ENCODE results near the gene LANCL2.

LANCL2 gene

GRCh38 chr7:55361560-55361959 lies 3.6 kb upstream of the LANCL2 start:
- no peak for TF ChIP-seq CTCF (conservative IDR thresholded peaks at IDR 0.05; ENCODE audit: control insufficient read depth, insufficient read depth, low read depth, low read length)
- no peak for DNase-seq (ENCODE audit: low read depth)
- H3K4me3 ChIP-seq (ENCODE audit: control insufficient read depth, low read depth, low read length) = no peak overlapping the region

GRCh38 chr7:55362927-55363326 lies 2.2 kb upstream of the LANCL2 start:
- TF ChIP-seq CTCF (conservative IDR thresholded peaks at IDR 0.05; ENCODE audit: control insufficient read depth, insufficient read depth, low read depth, low read length) = no peak
- H3K4me3 ChIP-seq (ENCODE audit: control insufficient read depth, low read depth, low read length) = no peak overlapping the region
- DNase-seq (ENCODE audit: low read depth) = no peak

GRCh38 chr7:55363386-55364170 lies 1.6 kb upstream of the LANCL2 start:
- TF ChIP-seq CTCF (conservative IDR thresholded peaks at IDR 0.05; ENCODE audit: control insufficient read depth, insufficient read depth, low read depth, low read length) = no peak
- no peak for DNase-seq (ENCODE audit: low read depth)
- no peak overlapping the region for H3K4me3 ChIP-seq (ENCODE audit: control insufficient read depth, low read depth, low read length)

GRCh38 chr7:55365675-55366460 lies 731 bp downstream of the LANCL2 start:
- DNase-seq (ENCODE audit: low read depth) = peak; percentile 95
- H3K4me3 ChIP-seq (ENCODE audit: control insufficient read depth, low read depth, low read length) = peak overlapping the region; percentile 97
- TF ChIP-seq CTCF (conservative IDR thresholded peaks at IDR 0.05; ENCODE audit: control insufficient read depth, insufficient read depth, low read depth, low read length) = no peak

- H3K4me3 ChIP-seq (ENCODE audit: control insufficient read depth, low read depth, low read length) = peak overlapping the region; percentile 97
- DNase-seq (ENCODE audit: low read depth) = no peak
- TF ChIP-seq CTCF (conservative IDR thresholded peaks at IDR 0.05; ENCODE audit: control insufficient read depth, insufficient read depth, low read depth, low read length) = no peak
These were observed 1.4 kb downstream of the LANCL2 start for GRCh38 chr7:55366461-55367070.

- TF ChIP-seq CTCF (conservative IDR thresholded peaks at IDR 0.05; ENCODE audit: control insufficient read depth, insufficient read depth, low read depth, low read length) = no peak
- DNase-seq (ENCODE audit: low read depth) = no peak
- H3K4me3 ChIP-seq (ENCODE audit: control insufficient read depth, low read depth, low read length) = peak overlapping the region; percentile 97
These were observed 2.2 kb downstream of the LANCL2 start for GRCh38 chr7:55367283-55367840.
